NCI-H82 (cell line): ENCODE results near the gene OAS2.
"Not testable (repeated sequence)": the region's sequence is repeated elsewhere in the genome, so short reads cannot be mapped to it uniquely, and the experiment has no call there.

Experiments used
- DNase-seq: peaks from one replicate; lab custom pipeline; 2025; lab: John Stamatoyannopoulos, UW

The OAS2 gene

GRCh38 chr12:112950701-112951100 is 27.6 kb upstream of the OAS2 start:
- no peak for DNase-seq

- not testable (repeated sequence) for DNase-seq
Observed at GRCh38 chr12:112957125-112957524, 21.2 kb upstream of the OAS2 start.

- DNase-seq, result no peak
Observed at GRCh38 chr12:112961074-112961473, 17.2 kb upstream of the OAS2 start.

GRCh38 chr12:112961536-112961935 is 16.8 kb upstream of the OAS2 start:
- no peak for DNase-seq

- DNase-seq, result no peak
Observed at GRCh38 chr12:112962561-112962960, 15.8 kb upstream of the OAS2 start.

GRCh38 chr12:112963227-112963861 is 15.0 kb upstream of the OAS2 start:
- no peak for DNase-seq

GRCh38 chr12:112964067-112964670 is 14.2 kb upstream of the OAS2 start:
- DNase-seq, result no peak

GRCh38 chr12:112964915-112965314 is 13.4 kb upstream of the OAS2 start:
- no peak for DNase-seq

- no peak for DNase-seq
Observed at GRCh38 chr12:112965643-112966042, 12.7 kb upstream of the OAS2 start.

GRCh38 chr12:112967306-112967705 is 11.0 kb upstream of the OAS2 start:
- DNase-seq, result no peak

- no peak for DNase-seq
Observed at GRCh38 chr12:112967858-112968257, 10.5 kb upstream of the OAS2 start.

GRCh38 chr12:112969547-112970306 is 8.6 kb upstream of the OAS2 start:
- no peak for DNase-seq

- no peak for DNase-seq
Observed at GRCh38 chr12:112970391-112970790, 7.9 kb upstream of the OAS2 start.

- peak; percentile 36 for DNase-seq
Observed at GRCh38 chr12:112971248-112971647, 7.1 kb upstream of the OAS2 start.

GRCh38 chr12:112973011-112973735 is 5.1 kb upstream of the OAS2 start:
- no peak for DNase-seq

GRCh38 chr12:112973818-112974231 is 4.5 kb upstream of the OAS2 start:
- no peak for DNase-seq

- DNase-seq, result no peak
Observed at GRCh38 chr12:112974904-112975303, 3.4 kb upstream of the OAS2 start.

GRCh38 chr12:112977139-112977538 is 1.2 kb upstream of the OAS2 start:
- DNase-seq, result no peak

GRCh38 chr12:112977641-112978040 is 678 bp upstream of the OAS2 start:
- DNase-seq, result no peak

GRCh38 chr12:112979041-112979680 is 842 bp downstream of the OAS2 start:
- no peak for DNase-seq

- no peak for DNase-seq
Observed at GRCh38 chr12:112980491-112981158, 2.3 kb downstream of the OAS2 start.
